MM.1S (cell line): Measurements from ENCODE around the gene NDEL1.

Experiments
- DNase-seq: peaks from one replicate; pipeline ENCODE4 v3.0.0-alpha.2; 2015
- H2AFZ ChIP-seq: fragments of 300-600 bp; sonication (generic); 2 replicates; pipeline ENCODE4 v1.6.0; 2016; ENCODE audit warnings: antibody characterized with exemption, low read length
- H3F3A ChIP-seq: fragments of 300-600 bp; sonication (generic); 2 replicates; pipeline ENCODE4 v1.6.1; 2016; ENCODE audit warnings: mild to moderate bottlenecking, antibody characterized with exemption, low read length, moderate library complexity, mixed read lengths; ENCODE audit not compliant: insufficient read depth
- H3K27ac ChIP-seq: fragments of 300-600 bp; sonication (generic); 2 replicates; pipeline ENCODE4 v1.5.1; 2016; ENCODE audit warnings: mild to moderate bottlenecking, low read length
- H3K27me3 ChIP-seq: fragments of 300-600 bp; sonication (generic); replicated peaks from 2 replicates; pipeline ENCODE4 v1.6.0; 2016; ENCODE audit warnings: low read length; ENCODE audit not compliant: insufficient read depth
- H3K36me3 ChIP-seq: fragments of 300-600 bp; sonication (generic); replicated peaks from 2 replicates; pipeline ENCODE4 v1.6.1; 2016; ENCODE audit warnings: mild to moderate bottlenecking, low read length, mixed read lengths; ENCODE audit not compliant: insufficient read depth
- H3K4me1 ChIP-seq: fragments of 300-600 bp; sonication (generic); 2 replicates; pipeline ENCODE4 v1.6.1; 2016; ENCODE audit warnings: low read length, mixed read lengths
- H3K4me2 ChIP-seq: fragments of 300-600 bp; sonication (generic); 2 replicates; pipeline ENCODE4 v1.6.0; 2016; ENCODE audit warnings: low read depth, low read length
- H3K4me3 ChIP-seq: fragments of 300-600 bp; sonication (generic); 2 replicates; pipeline ENCODE4 v1.5.1; 2016; ENCODE audit warnings: low read length, mixed read lengths
- H3K79me2 ChIP-seq: fragments of 300-600 bp; sonication (generic); 2 replicates; pipeline ENCODE4 v1.6.1; 2016; ENCODE audit warnings: mixed run types, low read length, mixed read lengths
- H3K9ac ChIP-seq: fragments of 300-600 bp; sonication (generic); 2 replicates; pipeline ENCODE4 v1.6.1; 2016; ENCODE audit warnings: low read length, mixed read lengths
- H3K9me2 ChIP-seq: fragments of 300-600 bp; sonication (generic); replicated peaks from 2 replicates; pipeline ENCODE4 v1.6.1; 2016; ENCODE audit warnings: mild to moderate bottlenecking, low read length, mixed read lengths; ENCODE audit not compliant: insufficient read depth
- H3K9me3 ChIP-seq: fragments of 300-600 bp; sonication (generic); replicated peaks from 2 replicates; pipeline ENCODE4 v1.6.1; 2016; ENCODE audit warnings: mild to moderate bottlenecking, low read length, mixed read lengths; ENCODE audit not compliant: insufficient read depth
- H4K20me1 ChIP-seq: fragments of 300-600 bp; sonication (generic); 2 replicates; pipeline ENCODE4 v1.6.1; 2016; ENCODE audit warnings: mild to moderate bottlenecking, low read length, moderate library complexity, mixed read lengths; ENCODE audit not compliant: insufficient read depth
- CTCF ChIP-seq: fragments of 300-600 bp; sonication (generic); IDR thresholded peaks from 2 replicates; pipeline ENCODE4 v1.5.1; 2016; ENCODE audit warnings: antibody characterized with exemption, low read length, mixed read lengths
- EZH2 ChIP-seq: fragments of 300-600 bp; sonication (generic); optimal IDR thresholded peaks from 2 replicates; pipeline ENCODE3; 2017; ENCODE audit warnings: low read depth, mild to moderate bottlenecking, antibody characterized with exemption, low read length, mixed read lengths
- EZH2phosphoT487 ChIP-seq: fragments of 300-600 bp; sonication (generic); IDR thresholded peaks from 2 replicates; pipeline ENCODE4 v1.6.1; 2018; ENCODE audit warnings: antibody characterized with exemption, low read length

The NDEL1 gene

DNA sequence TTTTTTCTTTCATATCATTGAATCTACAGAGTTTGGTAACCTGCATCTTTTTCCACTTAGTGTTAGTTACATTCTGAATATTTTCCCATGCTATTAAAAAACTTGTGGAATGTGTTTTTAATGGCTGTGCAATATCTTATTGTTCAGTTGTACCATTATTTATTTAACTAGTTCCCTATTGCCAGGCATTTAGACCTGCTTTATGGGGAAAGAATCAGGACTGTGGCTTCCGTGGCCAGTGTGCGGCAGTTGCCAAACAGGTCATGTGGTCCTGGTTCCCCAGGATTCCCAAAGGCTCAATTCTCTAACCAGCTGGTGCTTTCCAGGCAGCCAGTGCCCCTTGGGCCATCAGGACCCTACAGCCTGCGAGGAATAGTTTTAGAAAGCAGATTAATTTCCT lies 30.8 kb downstream of the NDEL1 start:
- H3K4me1 ChIP-seq, result no peaks in the 10 kb centered on the region
- no peaks in the 10 kb centered on the region; the same call in none of the 2 replicates for H3K36me3 ChIP-seq
- H4K20me1 ChIP-seq, result no peaks in the 10 kb centered on the region
- H3F3A ChIP-seq, result no peaks in the 10 kb centered on the region
- no peaks in the 10 kb centered on the region for H3K9me2 ChIP-seq
- H3K4me2 ChIP-seq, result no peak overlapping the region
- H3K9ac ChIP-seq, result no peak overlapping the region
- H2AFZ ChIP-seq, result no peak overlapping the region
- H3K27ac ChIP-seq, result no peak overlapping the region
- no peak for DNase-seq
- no peak overlapping the region for H3K4me3 ChIP-seq
- no peak for TF ChIP-seq EZH2
- no peak for TF ChIP-seq CTCF
- TF ChIP-seq EZH2phosphoT487, result no peak
- no peaks in the 10 kb centered on the region for H3K27me3 ChIP-seq
- H3K9me3 ChIP-seq, result no peaks in the 10 kb centered on the region
- H3K79me2 ChIP-seq, result peaks cover 51% of the 10 kb centered on the region

DNA sequence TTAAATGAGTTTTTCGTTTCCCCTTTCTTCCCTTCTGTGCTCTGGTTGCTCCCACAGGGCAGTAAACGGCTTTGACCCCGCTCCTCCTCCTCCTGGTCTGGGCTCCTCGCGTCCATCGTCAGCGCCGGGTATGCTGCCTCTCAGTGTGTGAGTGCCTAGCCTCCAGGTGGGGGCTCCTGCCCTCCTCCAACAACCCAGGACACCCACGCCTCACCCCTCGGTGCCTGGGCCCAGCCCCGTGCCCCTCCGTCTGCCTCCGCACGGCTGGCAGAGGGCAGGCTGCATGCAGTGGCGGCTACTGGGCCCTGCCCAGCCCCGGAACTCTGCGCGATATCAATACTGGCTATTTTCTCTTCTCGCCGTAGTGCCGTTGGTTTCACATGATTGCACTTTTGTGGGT lies 31.2 kb downstream of the NDEL1 start:
- Histone ChIP-seq H2AFZ (no peak overlapping the region), H3K27ac (no peak overlapping the region), H3K4me1 (no peaks in the 10 kb centered on the region), H3F3A (no peaks in the 10 kb centered on the region), H3K36me3 (no peaks in the 10 kb centered on the region; the same call in none of the 2 replicates), H3K9ac (no peak overlapping the region), H3K9me3 (no peaks in the 10 kb centered on the region), H3K79me2 (peaks cover 47% of the 10 kb centered on the region), H3K9me2 (no peaks in the 10 kb centered on the region), H3K27me3 (no peaks in the 10 kb centered on the region), H3K4me3 (no peak overlapping the region), H3K4me2 (no peak overlapping the region), H4K20me1 (no peaks in the 10 kb centered on the region)
- TF ChIP-seq EZH2phosphoT487 (no peak), EZH2 (no peak), CTCF (no peak)
- DNase-seq, result no peak

GRCh38 chr17:8467527-8467926 lies 31.8 kb downstream of the NDEL1 start:
- H3K4me3 ChIP-seq, result no peak overlapping the region
- no peaks in the 10 kb centered on the region for H3K9me2 ChIP-seq
- H3K36me3 ChIP-seq, result no peaks in the 10 kb centered on the region; the same call in none of the 2 replicates
- H4K20me1 ChIP-seq, result no peaks in the 10 kb centered on the region
- no peak overlapping the region for H3K27ac ChIP-seq
- H2AFZ ChIP-seq, result no peak overlapping the region
- no peaks in the 10 kb centered on the region for H3K27me3 ChIP-seq
- peaks cover 40% of the 10 kb centered on the region for H3K79me2 ChIP-seq
- H3K4me1 ChIP-seq, result no peaks in the 10 kb centered on the region
- H3K4me2 ChIP-seq, result no peak overlapping the region
- H3K9me3 ChIP-seq, result no peaks in the 10 kb centered on the region
- H3K9ac ChIP-seq, result no peak overlapping the region
- no peak for DNase-seq
- no peaks in the 10 kb centered on the region for H3F3A ChIP-seq
- no peak for TF ChIP-seq EZH2
- no peak for TF ChIP-seq CTCF
- no peak for TF ChIP-seq EZH2phosphoT487
